Ascending aorta (tissue), 2 donors: ENCODE measurements around the gene FHIT. TPM values are rescaled to one million over a fixed set of nuclear protein-coding genes. Genes with fewer than 3 reads are reported as not detected.
"Not testable (repeated sequence)": the region's sequence is repeated elsewhere in the genome, so short reads cannot be mapped to it uniquely, and the experiment has no call there.

Source experiments
- DNase-seq, 2 donors: peaks; one replicate each; pipeline ENCODE4 v3.0.0-alpha.2; 2019; ENCODE audit warnings: low spot score in 2 of 2
- H3K27ac ChIP-seq, 2 donors: fragments of 200-600 bp; sonication (generic); one replicate each; pipeline ENCODE4 v1.5.1; 2016 to 2017; ENCODE audit warnings: mild to moderate bottlenecking in 1 of 2
- H3K27me3 ChIP-seq: fragments of 200-600 bp; sonication (generic); one replicate; pipeline ENCODE4 v1.5.1; 2017
- H3K36me3 ChIP-seq, 2 donors: fragments of 200-600 bp; sonication (generic); one replicate each; pipeline ENCODE4 v1.5.1; 2016
- H3K4me1 ChIP-seq, 2 donors: fragments of 200-600 bp; sonication (generic); one replicate each; pipeline ENCODE4 v1.5.1; 2016 to 2017; ENCODE audit warnings: mild to moderate bottlenecking in 1 of 2
- H3K4me3 ChIP-seq, 2 donors: fragments of 200-600 bp; sonication (generic); one replicate each; pipeline ENCODE4 v1.5.1; 2016 to 2017; ENCODE audit warnings: mild to moderate bottlenecking in 1 of 2
- H3K9me3 ChIP-seq, 2 donors: fragments of 200-600 bp; sonication (generic); one replicate each; pipeline ENCODE4 v1.5.1; 2016
- CTCF ChIP-seq, 3 experiments: fragments of 200-600 bp in 2 of 3; fragments of 450-650 bp in 1 of 3; sonication (generic) in 2 of 3; IDR thresholded peaks; one replicate each; pipeline ENCODE4 v1.5.1; 2016 to 2019; ENCODE audit warnings: antibody characterized with exemption in 3 of 3, mild to moderate bottlenecking in 1 of 3, moderate library complexity in 1 of 3
- intact Hi-C: fragments of 100-400 bp; cut with DNase I; formaldehyde crosslinking; loops from one replicate; pipeline ENCODE4 v1.15.1; 2023
- total RNA-seq: library from RNA; depleted of rRNA; stranded (reverse); fragments of >200 nt; gene quantifications from one replicate; pipeline ENCODE4 v1.1.0, GENCODE V29; 2016

The FHIT gene
- total RNA-seq, 1 donor from 2014 or later, result 0.21 TPM

- no peak overlapping the region for H3K27ac ChIP-seq
- no peaks in the 10 kb centered on the region for H3K9me3 ChIP-seq
- H3K4me3 ChIP-seq, result no peak overlapping the region
- H3K4me1 ChIP-seq, result no peaks in the 10 kb centered on the region
- intact Hi-C loops, result no loop called here
- no peak for TF ChIP-seq CTCF (IDR thresholded peaks at IDR 0.05)
- DNase-seq, result no peak
- H3K27me3 ChIP-seq, result no peaks in the 10 kb centered on the region
- no peaks in the 10 kb centered on the region for H3K36me3 ChIP-seq
These were observed 252.4 kb downstream of the FHIT start for GRCh38 chr3:60998858-60999257.

- Histone ChIP-seq H3K36me3 (no peaks in the 10 kb centered on the region), H3K27me3 (no peaks in the 10 kb centered on the region), H3K4me3 (no peak overlapping the region), H3K4me1 (no peaks in the 10 kb centered on the region), H3K9me3 (no peaks in the 10 kb centered on the region), H3K27ac (no peak overlapping the region)
- intact Hi-C loops, result no loop called here
- peak in 1 of 2 donors; percentile 14 for DNase-seq
- no peak for TF ChIP-seq CTCF (IDR thresholded peaks at IDR 0.05)
These were observed 258.9 kb downstream of the FHIT start for GRCh38 chr3:60992395-60992794.

GRCh38 chr3:60990442-60990730 lies 260.9 kb downstream of the FHIT start:
- H3K36me3 ChIP-seq, result no peaks in the 10 kb centered on the region
- no peak for TF ChIP-seq CTCF (IDR thresholded peaks at IDR 0.05)
- no peak overlapping the region for H3K4me3 ChIP-seq
- H3K4me1 ChIP-seq, result no peaks in the 10 kb centered on the region
- intact Hi-C loops, result no loop called here
- no peaks in the 10 kb centered on the region for H3K9me3 ChIP-seq
- no peak overlapping the region for H3K27ac ChIP-seq
- DNase-seq, result no peak
- H3K27me3 ChIP-seq, result no peaks in the 10 kb centered on the region

- no peak for DNase-seq
- intact Hi-C loops, result no loop called here
- H3K9me3 ChIP-seq, result no peaks in the 10 kb centered on the region
- no peaks in the 10 kb centered on the region for H3K4me1 ChIP-seq
- no peaks in the 10 kb centered on the region for H3K27me3 ChIP-seq
- no peak overlapping the region for H3K27ac ChIP-seq
- H3K4me3 ChIP-seq, result no peak overlapping the region
- TF ChIP-seq CTCF (IDR thresholded peaks at IDR 0.05), result no peak
- no peaks in the 10 kb centered on the region for H3K36me3 ChIP-seq
These were observed 261.4 kb downstream of the FHIT start for GRCh38 chr3:60989626-60990441.

GRCh38 chr3:60987191-60987590 lies 264.1 kb downstream of the FHIT start:
- H3K9me3 ChIP-seq, H3K36me3 ChIP-seq, H3K27me3 ChIP-seq, intact Hi-C loops, H3K4me3 ChIP-seq, H3K27ac ChIP-seq, H3K4me1 ChIP-seq, DNase-seq: not testable (repeated sequence)

- H3K4me1 ChIP-seq, result no peaks in the 10 kb centered on the region
- DNase-seq, result no peak
- intact Hi-C loops, result no loop called here
- TF ChIP-seq CTCF (IDR thresholded peaks at IDR 0.05), result no peak
- H3K27ac ChIP-seq, result no peak overlapping the region
- H3K36me3 ChIP-seq, result no peaks in the 10 kb centered on the region
- H3K27me3 ChIP-seq, result no peaks in the 10 kb centered on the region
- H3K4me3 ChIP-seq, result no peak overlapping the region
- peaks cover 0 to 5% of the 10 kb centered on the region in 2 donors for H3K9me3 ChIP-seq
These were observed 264.7 kb downstream of the FHIT start for GRCh38 chr3:60986552-60986951.
